HUES48 (cell line): ENCODE data around the gene SPATA19.

ENCODE experiments used
- H3K27ac ChIP-seq: one replicate; pipeline ENCODE4 v1.7.0; 2013; ENCODE audit warnings: low read depth, low read length, inconsistent platforms
- H3K27me3 ChIP-seq: 2 replicates; pipeline ENCODE4 v1.6.1; 2013; ENCODE audit warnings: mild to moderate bottlenecking, low read length; ENCODE audit not compliant: control insufficient read depth, insufficient read depth
- H3K36me3 ChIP-seq: 2 replicates; pipeline ENCODE4 v1.6.1; 2013; ENCODE audit warnings: low read length; ENCODE audit not compliant: control insufficient read depth, insufficient read depth
- H3K4me1 ChIP-seq: 2 replicates; pipeline ENCODE4 v1.6.1; 2013; ENCODE audit warnings: mild to moderate bottlenecking, low read length; ENCODE audit not compliant: control insufficient read depth, insufficient read depth
- H3K4me3 ChIP-seq: 2 replicates; pipeline ENCODE4 v1.5.1; 2013; ENCODE audit warnings: mild to moderate bottlenecking, low read depth, low read length
- H3K9ac ChIP-seq: 2 replicates; pipeline ENCODE4 v1.6.1; 2013; ENCODE audit warnings: mild to moderate bottlenecking, low read depth, low read length, moderate library complexity
- H3K9me3 ChIP-seq: 2 replicates; pipeline ENCODE4 v1.6.1; 2013; ENCODE audit warnings: low read length; ENCODE audit not compliant: control insufficient read depth, insufficient read depth

The SPATA19 gene

DNA sequence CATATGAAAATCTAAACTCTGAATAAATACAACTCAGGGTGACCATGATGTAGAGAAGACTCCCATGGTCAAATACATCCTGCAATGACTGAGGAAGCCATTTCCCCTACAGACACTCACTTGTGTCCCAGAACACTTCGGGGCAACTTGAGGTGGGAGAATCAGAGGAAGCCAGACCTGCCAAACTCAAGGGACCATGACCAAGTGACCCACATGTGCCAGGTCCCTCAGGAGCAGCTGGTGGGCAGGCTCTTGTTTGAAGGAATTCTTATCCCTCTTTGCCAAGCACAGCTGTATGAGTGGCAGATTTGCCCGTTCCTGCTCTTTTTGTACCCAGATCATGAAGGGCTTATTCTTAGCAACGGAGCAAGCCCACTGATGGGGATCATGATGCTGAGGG is 17.8 kb downstream of the SPATA19 start:
- Histone ChIP-seq H3K4me1 (no peaks in the 10 kb centered on the region), H3K4me3 (no peak overlapping the region), H3K27me3 (no peaks in the 10 kb centered on the region), H3K9me3 (no peaks in the 10 kb centered on the region), H3K9ac (no peak overlapping the region), H3K27ac (no peak overlapping the region), H3K36me3 (no peaks in the 10 kb centered on the region)

DNA sequence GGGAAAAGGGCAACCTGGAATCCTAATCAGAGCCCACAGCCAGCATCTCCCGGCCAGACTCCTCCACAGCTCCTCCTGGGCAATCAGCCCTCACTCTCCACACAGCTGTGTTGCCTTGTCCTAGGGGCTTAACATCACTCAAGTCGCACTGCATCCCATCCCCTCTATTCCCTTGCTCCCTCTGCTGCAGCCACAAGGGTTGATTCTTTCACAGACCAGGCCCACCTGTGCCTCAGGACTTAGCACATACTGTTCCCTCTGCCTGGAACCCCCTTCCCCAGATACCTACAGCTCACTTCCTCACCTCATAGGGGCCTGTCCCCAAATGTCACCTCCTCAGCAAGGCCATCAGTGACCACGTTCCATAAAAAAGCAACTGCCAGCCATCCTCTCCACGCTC is 18.4 kb downstream of the SPATA19 start:
- Histone ChIP-seq H3K9ac (no peak overlapping the region), H3K4me3 (no peak overlapping the region), H3K4me1 (no peaks in the 10 kb centered on the region), H3K36me3 (no peaks in the 10 kb centered on the region), H3K9me3 (no peaks in the 10 kb centered on the region), H3K27me3 (no peaks in the 10 kb centered on the region), H3K27ac (no peak overlapping the region)

DNA sequence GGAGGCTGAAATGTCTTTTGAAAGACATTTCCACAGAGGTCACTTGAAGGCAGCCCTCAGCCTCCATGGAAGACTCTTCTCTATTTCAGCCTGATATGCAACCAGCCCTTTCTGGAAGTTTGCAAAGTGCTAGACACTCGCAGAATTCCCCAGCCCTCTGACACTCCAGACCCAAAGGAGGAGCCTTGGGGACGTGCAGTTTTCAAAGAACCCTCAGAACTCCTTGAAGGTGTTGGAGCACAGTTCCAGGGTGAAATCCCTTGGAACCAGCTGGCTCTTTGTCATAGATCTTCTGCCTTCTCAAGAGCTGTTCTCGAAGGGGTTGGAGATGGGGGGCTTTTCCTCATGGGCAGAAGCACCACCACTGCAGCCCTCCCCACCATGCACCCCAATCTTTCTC is 19.6 kb downstream of the SPATA19 start:
- H3K9me3 ChIP-seq, result no peaks in the 10 kb centered on the region

DNA sequence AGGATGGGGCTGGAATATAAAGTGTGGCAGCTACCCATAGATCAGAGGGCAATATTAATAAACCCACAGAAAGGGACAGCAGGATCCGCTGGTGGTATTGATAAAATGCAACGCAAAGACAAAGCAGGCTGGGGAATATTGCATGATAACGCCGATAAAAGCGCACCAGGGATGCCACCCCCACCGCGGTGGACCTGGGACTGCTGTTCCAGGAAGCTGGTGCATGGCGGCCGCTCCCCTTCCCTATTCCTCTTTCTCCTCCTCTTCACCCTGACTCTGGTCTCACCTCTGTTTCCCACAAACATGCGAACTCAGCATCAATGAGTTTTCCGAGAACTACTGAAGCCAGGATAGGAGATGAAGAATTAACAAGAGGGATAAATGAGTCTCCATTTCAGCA is 20.2 kb downstream of the SPATA19 start:
- H3K9ac ChIP-seq, result no peak overlapping the region
- H3K9me3 ChIP-seq, result no peaks in the 10 kb centered on the region
- no peak overlapping the region for H3K4me3 ChIP-seq
- no peak overlapping the region for H3K27ac ChIP-seq
- H3K4me1 ChIP-seq, result no peaks in the 10 kb centered on the region
- H3K27me3 ChIP-seq, result no peaks in the 10 kb centered on the region
- H3K36me3 ChIP-seq, result no peaks in the 10 kb centered on the region

More for the DNA sequence above, 19.6 kb downstream of the SPATA19 start:
- Histone ChIP-seq H3K4me3 (no peak overlapping the region), H3K27ac (no peak overlapping the region), H3K27me3 (no peaks in the 10 kb centered on the region), H3K9ac (no peak overlapping the region), H3K36me3 (no peaks in the 10 kb centered on the region), H3K4me1 (no peaks in the 10 kb centered on the region)

DNA sequence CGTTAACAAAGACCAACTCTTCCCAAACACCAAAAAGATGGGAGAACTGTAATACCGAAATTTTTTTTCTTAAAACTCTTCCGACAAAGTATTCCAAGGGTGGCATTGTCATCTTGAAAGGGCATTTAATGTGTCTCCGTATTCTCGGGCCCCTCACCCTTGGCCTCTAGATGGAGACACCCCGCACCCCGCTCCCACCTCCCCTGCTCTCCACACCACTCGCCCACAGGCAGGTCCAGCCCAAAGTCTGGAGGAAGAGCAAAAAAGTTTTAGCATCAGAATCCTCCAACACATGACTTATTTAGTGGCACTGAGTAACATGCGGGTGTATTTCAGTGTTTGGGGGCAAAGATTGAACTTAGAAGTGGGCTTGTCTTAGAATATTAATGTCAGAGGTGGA is 20.7 kb downstream of the SPATA19 start:
- Histone ChIP-seq H3K27me3 (no peaks in the 10 kb centered on the region), H3K9ac (no peak overlapping the region), H3K36me3 (no peaks in the 10 kb centered on the region), H3K9me3 (no peaks in the 10 kb centered on the region), H3K4me1 (no peaks in the 10 kb centered on the region), H3K27ac (no peak overlapping the region), H3K4me3 (no peak overlapping the region)

DNA sequence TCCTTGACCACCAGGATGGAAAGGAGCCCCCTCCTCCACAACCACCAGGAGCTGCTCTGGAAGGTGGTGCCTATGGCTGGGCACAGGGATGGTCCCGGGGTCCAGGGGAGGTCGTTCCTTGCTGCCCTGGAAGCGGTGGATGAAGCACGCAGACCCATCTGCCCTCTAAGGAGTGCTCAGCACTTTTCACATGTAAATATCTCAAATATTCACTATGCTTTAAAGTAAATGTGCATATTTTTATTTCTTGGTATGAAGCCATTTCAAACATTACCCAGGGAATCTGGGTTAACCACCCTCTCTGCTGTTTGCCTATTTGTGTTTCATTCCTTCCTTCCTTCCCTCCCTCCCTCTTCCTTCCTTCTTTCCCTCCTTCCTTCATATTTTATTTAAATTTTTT is 21.7 kb downstream of the SPATA19 start:
- H3K9me3 ChIP-seq, result no peaks in the 10 kb centered on the region
- no peaks in the 10 kb centered on the region for H3K36me3 ChIP-seq
- no peak overlapping the region for H3K4me3 ChIP-seq
- H3K4me1 ChIP-seq, result no peaks in the 10 kb centered on the region
- no peak overlapping the region for H3K9ac ChIP-seq
- no peak overlapping the region for H3K27ac ChIP-seq
- no peaks in the 10 kb centered on the region for H3K27me3 ChIP-seq

DNA sequence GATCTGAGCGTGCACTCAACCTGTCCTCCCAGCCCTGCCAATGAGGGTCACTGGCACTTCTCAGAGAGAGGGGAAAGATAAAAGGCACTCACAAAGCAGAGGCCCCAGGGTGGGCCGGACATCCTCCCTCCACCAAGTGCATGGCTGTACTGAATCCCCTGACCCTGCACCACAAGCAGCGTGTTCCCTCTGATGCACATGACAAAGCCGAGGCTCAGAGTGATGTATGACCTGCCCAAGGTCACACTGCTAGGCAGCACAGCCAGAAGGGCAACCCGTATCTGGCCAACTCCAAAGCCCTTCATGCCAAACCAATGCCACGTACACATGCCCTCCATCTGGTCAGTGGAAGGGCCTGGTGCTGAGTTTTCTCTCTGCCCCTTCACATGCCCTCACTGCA is 22.1 kb downstream of the SPATA19 start:
- no peaks in the 10 kb centered on the region for H3K36me3 ChIP-seq
- no peak overlapping the region for H3K4me3 ChIP-seq

DNA sequence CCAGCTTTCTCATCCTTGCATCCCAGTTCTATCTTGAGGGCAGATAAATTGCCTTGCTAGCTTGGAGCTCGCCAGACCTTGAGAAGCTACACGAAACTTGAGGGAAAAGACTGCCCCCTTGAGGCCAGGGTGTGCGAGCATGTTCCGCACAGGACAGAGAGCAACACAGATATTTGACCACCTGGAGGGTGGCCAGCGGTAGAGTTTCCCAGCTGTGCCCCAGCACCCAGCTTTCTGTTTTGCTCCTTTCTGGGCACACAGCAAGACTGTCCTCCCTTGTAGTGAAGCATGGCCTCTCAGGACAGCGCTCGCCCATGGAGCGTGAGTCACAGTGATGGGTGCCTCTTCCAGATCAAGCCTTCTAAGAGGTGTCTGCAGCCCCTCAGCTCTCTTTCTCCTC is 23.5 kb downstream of the SPATA19 start:
- Histone ChIP-seq H3K4me3 (no peak overlapping the region), H3K9ac (no peak overlapping the region), H3K9me3 (no peaks in the 10 kb centered on the region), H3K27ac (no peak overlapping the region), H3K36me3 (no peaks in the 10 kb centered on the region), H3K27me3 (no peaks in the 10 kb centered on the region), H3K4me1 (no peaks in the 10 kb centered on the region)

More for the DNA sequence above, 22.1 kb downstream of the SPATA19 start:
- Histone ChIP-seq H3K27ac (no peak overlapping the region), H3K9me3 (no peaks in the 10 kb centered on the region), H3K9ac (no peak overlapping the region), H3K4me1 (no peaks in the 10 kb centered on the region), H3K27me3 (no peaks in the 10 kb centered on the region)

DNA sequence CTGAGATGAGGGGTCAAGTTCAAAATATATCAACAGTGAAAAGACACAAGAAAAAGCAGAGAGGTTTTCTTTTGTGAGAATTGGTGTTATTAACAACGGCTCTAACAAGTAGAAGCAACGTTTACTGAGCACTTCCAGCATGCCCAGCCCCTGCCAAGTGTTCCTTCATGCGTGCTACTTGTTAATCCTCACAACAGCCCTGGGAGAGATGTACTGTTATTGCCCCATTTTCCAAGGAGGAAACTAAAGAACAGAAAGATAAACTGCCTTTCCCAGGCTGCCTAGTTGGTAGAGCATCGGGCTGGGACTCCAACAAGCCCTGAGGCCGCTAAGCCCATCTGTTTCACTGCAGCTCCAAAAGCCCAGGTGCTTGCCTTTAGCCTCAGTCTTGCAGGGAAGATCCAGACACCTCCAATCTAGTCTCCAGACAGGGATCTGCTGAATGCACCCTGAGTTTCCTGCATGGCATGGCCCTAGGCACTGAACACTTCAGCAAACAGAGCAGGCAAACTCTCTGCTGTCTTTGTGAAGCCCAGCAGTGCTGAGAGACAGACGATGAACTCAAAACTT is 25.5 kb downstream of the SPATA19 start:
- H3K4me1 ChIP-seq, result no peaks in the 10 kb centered on the region
- no peaks in the 10 kb centered on the region for H3K27me3 ChIP-seq
- no peak overlapping the region for H3K9ac ChIP-seq
- no peak overlapping the region for H3K27ac ChIP-seq
- H3K4me3 ChIP-seq, result no peak overlapping the region
- no peaks in the 10 kb centered on the region for H3K9me3 ChIP-seq
- no peaks in the 10 kb centered on the region for H3K36me3 ChIP-seq

DNA sequence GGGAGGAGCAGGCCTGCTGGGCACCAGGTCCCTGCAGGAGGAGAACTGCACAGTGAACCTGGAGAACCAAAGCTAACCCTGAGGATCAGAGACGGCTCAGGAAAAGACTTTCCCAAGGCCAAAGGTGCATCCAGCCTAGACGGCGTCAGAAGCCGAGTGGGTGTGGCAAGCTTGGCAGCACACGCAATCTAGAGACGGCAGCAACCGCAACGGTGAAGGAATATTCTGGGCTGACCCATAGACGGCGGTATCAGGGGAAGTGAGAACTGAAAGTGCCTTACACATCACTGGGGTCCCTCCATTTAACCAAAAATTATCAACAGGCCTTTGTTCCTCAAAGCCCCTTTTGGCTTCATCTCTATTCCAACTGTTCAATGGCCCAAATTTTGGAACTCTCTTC is 26.2 kb downstream of the SPATA19 start:
- no peaks in the 10 kb centered on the region for H3K9me3 ChIP-seq
- no peaks in the 10 kb centered on the region for H3K27me3 ChIP-seq
- no peaks in the 10 kb centered on the region for H3K36me3 ChIP-seq
- H3K27ac ChIP-seq, result no peak overlapping the region
- H3K9ac ChIP-seq, result no peak overlapping the region
- no peak overlapping the region for H3K4me3 ChIP-seq
- no peaks in the 10 kb centered on the region for H3K4me1 ChIP-seq

DNA sequence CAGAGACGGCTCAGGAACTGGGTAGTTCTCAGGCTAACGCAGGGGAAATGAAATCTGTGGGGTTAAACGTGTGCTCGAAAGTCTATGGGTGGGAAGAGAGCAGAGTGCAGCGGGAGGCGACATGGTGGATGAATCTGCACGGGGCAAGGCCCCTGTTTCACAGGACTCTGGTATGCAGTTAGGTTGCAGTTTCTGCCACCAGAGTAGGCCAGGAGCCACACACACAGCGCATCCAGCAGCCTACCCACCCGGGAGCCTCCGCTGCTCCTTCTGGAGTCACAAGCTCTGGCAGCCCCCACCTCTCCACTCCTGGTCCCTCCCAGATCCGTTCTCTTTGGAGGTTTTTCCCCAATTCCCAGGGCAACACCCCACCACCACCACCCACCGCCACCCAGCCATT is 27.0 kb downstream of the SPATA19 start:
- no peak overlapping the region for H3K27ac ChIP-seq
- H3K9me3 ChIP-seq, result no peaks in the 10 kb centered on the region
- no peaks in the 10 kb centered on the region for H3K4me1 ChIP-seq
- no peak overlapping the region for H3K4me3 ChIP-seq
- no peaks in the 10 kb centered on the region for H3K36me3 ChIP-seq
- H3K9ac ChIP-seq, result no peak overlapping the region
- no peaks in the 10 kb centered on the region for H3K27me3 ChIP-seq

DNA sequence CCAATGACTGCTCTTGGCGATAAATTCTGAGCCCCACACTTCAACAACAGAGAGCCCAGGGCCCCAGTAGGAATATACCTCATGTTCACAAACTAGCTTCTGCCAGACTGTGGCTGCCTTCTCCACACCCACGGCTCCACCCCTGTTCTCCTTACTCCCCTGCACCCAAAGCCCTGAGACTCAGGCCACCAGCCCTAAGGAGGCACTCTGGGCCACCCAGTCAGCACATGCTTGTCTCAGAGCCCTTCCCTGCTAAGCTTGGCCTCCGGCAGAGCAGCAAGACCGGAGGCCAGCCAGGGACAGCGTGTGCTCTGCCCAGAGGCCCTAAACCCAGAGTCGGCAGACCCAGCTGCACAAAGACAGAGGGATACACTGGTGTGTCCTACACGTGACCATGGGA is 27.9 kb downstream of the SPATA19 start:
- Histone ChIP-seq H3K4me3 (no peak overlapping the region), H3K27ac (no peak overlapping the region), H3K4me1 (no peaks in the 10 kb centered on the region; the same call in 1 of the 2 replicates), H3K36me3 (no peaks in the 10 kb centered on the region), H3K9ac (no peak overlapping the region), H3K27me3 (no peaks in the 10 kb centered on the region), H3K9me3 (no peaks in the 10 kb centered on the region)
